GM19238 (cell line): ENCODE measurements around the gene SLC7A4.
A peak's percentile ranks its signal among the peaks of the same experiment; 100 is the strongest.
"Not testable (repeated sequence)": the region's sequence is repeated elsewhere in the genome, so short reads cannot be mapped to it uniquely, and the experiment has no call there.

Source experiments
- DNase-seq: peaks from one replicate; pipeline ENCODE4 v3.0.0; 2011; ENCODE audit warnings: low spot score; ENCODE audit not compliant: insufficient read length

The SLC7A4 gene

GRCh38 chr22:21022507-21022906, 9.9 kb downstream of the SLC7A4 start:
- no peak for DNase-seq

GRCh38 chr22:21020802-21021429, 11.4 kb downstream of the SLC7A4 start:
- DNase-seq: peak; percentile 42

GRCh38 chr22:21018314-21018713, 14.0 kb downstream of the SLC7A4 start:
- DNase-seq: no peak

GRCh38 chr22:21016644-21017420, 15.5 kb downstream of the SLC7A4 start:
- DNase-seq: no peak

GRCh38 chr22:21015466-21016006, 16.8 kb downstream of the SLC7A4 start:
- DNase-seq: no peak

- DNase-seq: no peak
These were observed 17.5 kb downstream of the SLC7A4 start, which contains the start of gene P2RX6 for GRCh38 chr22:21014726-21015465. Gene P2RX6, plus strand, starts transcription at chr22:21015165. Its CDS starts 10 bp downstream, at chr22:21015175.

GRCh38 chr22:21014202-21014725, 18.1 kb downstream of the SLC7A4 start:
- DNase-seq: peak; percentile 94

- DNase-seq: no peak
These were observed 18.6 kb downstream of the SLC7A4 start for GRCh38 chr22:21013657-21014201.

GRCh38 chr22:21012446-21013407, 19.6 kb downstream of the SLC7A4 start:
- DNase-seq: no peak

GRCh38 chr22:21010426-21011113, 21.8 kb downstream of the SLC7A4 start:
- DNase-seq: no peak

GRCh38 chr22:21009638-21010425, 22.5 kb downstream of the SLC7A4 start:
- DNase-seq: no peak

- not testable (repeated sequence) for DNase-seq
These were observed 23.2 kb downstream of the SLC7A4 start for GRCh38 chr22:21009208-21009607.

GRCh38 chr22:21003782-21004181, 28.6 kb downstream of the SLC7A4 start:
- no peak for DNase-seq

GRCh38 chr22:21001601-21002325, 30.6 kb downstream of the SLC7A4 start, which contains the start of gene THAP7:
Gene THAP7, minus strand, starts transcription at chr22:21002118. Its CDS starts 207 bp downstream, at chr22:21001911.
- peak; percentile 94 for DNase-seq

GRCh38 chr22:21000987-21001600, 31.3 kb downstream of the SLC7A4 start:
- peak; percentile 37 for DNase-seq

- DNase-seq: no peak
These were observed 32.0 kb downstream of the SLC7A4 start for GRCh38 chr22:21000207-21000986.
